WI38 (cell line): ENCODE data around the gene LRRN4CL.

ENCODE experiments used
- H3K4me3 ChIP-seq: 2 replicates; pipeline ENCODE4 v1.5.1; 2011; ENCODE audit warnings: low read depth, mild to moderate bottlenecking, control low read depth, low read length
- TF ChIP-seq, protein P1 (sequence below): IDR thresholded peaks from 2 replicates; pipeline ENCODE4 v1.5.1; 2012; ENCODE audit warnings: low read depth, mild to moderate bottlenecking, control low read depth, low read length

LRRN4CL gene

DNA sequence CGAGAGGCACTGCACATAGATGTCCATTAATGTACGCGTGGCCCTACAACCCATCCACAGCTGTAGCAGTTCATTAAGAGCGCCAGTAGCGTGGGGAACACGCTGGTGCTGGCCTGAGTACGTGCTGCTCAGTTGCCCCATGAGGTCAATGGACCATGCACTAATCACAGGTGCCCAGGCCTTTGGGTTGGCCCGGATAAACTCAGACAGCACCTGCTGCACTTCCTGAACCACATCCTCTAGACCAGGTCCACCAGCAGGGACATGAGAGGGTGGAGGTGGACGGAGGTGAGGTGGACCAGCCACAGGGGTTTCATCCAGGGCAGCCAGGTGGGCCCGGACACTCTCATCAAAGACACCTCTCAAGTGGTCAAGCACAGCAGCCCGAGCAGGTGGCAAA lies 39.8 kb downstream of the LRRN4CL start:
- TF ChIP-seq, protein P1, sequence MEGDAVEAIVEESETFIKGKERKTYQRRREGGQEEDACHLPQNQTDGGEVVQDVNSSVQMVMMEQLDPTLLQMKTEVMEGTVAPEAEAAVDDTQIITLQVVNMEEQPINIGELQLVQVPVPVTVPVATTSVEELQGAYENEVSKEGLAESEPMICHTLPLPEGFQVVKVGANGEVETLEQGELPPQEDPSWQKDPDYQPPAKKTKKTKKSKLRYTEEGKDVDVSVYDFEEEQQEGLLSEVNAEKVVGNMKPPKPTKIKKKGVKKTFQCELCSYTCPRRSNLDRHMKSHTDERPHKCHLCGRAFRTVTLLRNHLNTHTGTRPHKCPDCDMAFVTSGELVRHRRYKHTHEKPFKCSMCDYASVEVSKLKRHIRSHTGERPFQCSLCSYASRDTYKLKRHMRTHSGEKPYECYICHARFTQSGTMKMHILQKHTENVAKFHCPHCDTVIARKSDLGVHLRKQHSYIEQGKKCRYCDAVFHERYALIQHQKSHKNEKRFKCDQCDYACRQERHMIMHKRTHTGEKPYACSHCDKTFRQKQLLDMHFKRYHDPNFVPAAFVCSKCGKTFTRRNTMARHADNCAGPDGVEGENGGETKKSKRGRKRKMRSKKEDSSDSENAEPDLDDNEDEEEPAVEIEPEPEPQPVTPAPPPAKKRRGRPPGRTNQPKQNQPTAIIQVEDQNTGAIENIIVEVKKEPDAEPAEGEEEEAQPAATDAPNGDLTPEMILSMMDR = no peak
- no peak overlapping the region for H3K4me3 ChIP-seq

DNA sequence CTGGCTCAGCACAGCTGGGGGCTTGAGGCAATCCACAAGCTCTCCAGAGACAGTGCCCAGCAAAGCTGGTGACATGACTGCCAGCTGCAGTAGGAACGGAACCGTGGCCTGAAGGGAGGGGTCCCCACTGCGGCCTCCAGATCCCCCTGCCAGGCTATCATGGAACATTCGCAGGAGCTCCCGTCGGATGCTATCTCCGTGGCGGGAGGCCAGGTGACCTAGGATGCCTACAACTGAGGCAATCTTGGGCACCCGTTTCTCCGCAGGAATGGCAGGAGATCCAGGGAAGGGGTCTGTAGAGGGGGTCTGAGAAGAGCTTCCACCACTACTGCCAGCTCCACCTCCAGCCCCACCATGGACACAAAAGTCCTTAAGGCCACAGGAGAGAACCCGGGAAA lies 40.4 kb downstream of the LRRN4CL start:
- no peak overlapping the region for H3K4me3 ChIP-seq
- TF ChIP-seq, protein P1 = no peak

DNA sequence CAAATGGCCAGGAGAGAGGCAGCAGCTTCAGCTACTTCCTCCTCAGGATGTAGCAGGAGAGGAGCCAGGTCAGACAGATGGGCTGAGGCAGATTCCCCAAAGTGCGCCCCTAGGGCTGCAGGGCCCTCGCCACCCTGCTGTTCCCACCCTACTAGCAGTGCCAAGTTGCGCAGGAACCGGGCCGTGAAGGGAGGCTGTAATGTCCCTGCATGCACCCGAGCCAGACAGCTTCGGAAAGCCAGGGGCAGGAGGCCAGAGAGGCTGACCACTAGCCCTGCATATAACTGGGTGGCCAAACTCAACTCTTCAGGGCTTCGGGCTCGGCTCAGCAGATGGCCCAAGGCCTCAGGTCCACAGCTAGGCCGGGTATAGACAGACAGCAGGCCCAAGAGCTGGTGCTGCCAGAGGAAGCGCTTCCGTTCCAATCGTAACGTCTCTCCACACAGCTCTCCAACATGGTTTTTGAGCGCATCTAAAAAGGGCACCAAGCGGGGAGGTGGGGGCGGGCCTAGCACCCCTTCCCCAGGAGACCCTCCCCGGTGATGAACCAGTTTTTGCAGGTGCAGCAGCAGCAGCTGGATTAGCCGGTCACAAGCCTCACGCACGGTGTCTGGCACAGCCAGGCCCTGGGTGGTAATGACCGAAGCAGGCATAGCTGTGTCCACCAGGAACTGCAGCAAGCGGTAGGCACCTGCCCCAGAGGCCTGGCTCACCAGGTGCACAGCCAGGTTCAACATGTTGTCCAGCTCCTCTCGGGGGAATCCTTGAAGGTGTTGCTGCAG lies 41.0 kb downstream of the LRRN4CL start:
- no peak overlapping the region for H3K4me3 ChIP-seq

DNA sequence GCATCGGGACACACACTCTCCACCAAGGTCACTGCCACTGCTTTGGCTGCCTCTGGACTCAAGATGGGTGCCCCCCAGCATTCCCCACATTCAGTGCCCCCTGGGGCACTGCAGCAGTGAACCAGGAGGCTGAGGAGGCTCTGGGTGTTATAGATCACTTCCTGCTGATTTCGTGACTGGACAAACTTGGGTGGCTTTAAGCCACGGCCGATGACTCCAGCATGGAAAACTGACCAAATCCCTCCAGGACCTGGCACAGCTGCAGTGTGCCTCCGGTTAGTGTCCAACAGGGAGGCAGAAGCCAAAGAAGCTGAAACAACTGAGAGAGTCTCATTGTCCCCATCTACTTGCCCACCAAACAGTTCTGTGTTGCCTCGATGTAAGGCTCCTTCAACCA lies 41.7 kb downstream of the LRRN4CL start:
- H3K4me3 ChIP-seq = no peak overlapping the region
- TF ChIP-seq, protein P1 = no peak

More for the DNA sequence above, 41.0 kb downstream of the LRRN4CL start:
- TF ChIP-seq, protein P1 = no peak

DNA sequence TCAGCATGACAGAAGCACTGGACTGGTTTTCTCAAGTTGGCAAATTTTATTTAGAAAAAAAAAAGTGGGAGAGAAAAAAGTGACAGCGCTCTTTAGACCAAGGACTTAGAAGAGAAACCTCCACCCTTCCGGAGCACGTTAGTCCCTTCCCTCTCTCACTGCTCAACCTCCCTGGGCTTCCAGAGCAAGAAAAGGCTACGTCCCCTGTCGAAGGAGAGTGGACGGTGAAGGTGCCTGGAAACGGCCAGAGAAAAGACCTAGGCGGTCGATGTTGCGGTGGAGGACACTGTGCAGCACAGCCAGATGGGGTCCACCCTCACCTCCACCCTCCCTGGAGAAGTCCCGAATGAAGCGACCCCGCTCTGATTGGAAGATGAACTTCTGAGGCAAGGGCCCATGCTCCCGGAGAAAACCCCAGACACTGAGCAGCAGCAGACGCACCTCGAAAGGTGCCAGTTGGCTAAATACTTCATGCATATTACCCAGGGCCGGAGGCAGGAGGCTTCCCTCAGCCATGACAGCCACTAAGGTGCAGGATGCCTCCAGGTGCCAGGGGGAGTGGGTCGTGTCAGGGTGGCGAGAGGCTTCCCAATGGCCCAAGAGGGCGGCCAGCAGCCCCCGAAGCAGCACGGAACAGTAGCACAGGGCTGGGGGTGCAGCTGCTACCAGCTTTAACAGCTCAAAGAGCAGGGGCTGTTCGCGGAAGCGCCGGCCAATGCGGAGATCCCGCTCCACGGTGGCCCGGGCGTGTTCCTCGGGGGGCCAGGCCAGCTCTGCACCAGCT lies 42.3 kb downstream of the LRRN4CL start:
- no peak overlapping the region for H3K4me3 ChIP-seq
- TF ChIP-seq, protein P1 = no peak

DNA sequence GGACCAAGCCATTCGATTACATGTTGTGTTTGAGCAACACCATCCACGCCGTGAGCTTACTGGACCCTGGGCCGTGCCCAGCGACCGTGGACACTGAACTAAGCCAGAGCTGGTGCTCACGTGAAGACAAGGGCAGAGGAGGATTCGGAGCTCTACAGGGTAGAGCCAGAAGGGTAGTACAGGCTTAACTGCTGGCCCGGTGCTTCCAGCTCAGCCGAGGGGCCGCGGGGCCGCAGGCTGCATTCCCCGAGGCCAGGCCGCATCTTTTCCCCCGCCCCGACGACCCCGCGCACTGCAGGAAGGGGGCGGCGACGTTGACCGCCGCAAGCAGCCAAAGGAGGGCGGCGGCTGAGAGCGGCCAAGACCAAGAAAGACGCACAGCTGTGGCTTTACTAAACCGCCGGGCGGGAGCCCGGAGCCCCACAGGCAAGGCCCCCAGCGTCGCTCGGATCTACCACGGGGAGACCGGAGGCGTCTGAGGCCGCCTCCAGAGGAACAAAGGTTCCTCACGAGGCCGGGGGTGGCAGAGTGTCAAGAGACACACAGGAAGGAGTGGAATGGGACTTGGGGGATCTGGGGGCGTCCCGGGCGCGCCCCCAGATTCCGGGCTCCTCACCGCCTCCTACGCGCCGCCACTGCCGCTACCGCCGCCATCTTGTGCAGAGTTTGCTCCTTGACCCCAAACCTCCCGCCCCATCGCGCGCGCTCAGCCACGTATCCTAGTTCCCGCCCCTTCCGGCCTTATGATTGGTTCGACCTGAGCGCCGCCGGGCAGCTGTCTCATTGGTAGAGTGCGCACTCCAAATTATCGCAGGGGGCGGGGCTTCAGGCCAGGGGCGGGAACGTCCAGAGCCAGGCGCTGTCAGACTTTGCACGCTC lies 43.1 kb downstream of the LRRN4CL start, which contains the start of gene GANAB:
Gene GANAB, minus strand, starts transcription at position 668 of the 879 bp plus-strand sequence. Its CDS starts 14 bp downstream, at position 654.
- TF ChIP-seq, protein P1 = no peak
- peak within 1 kb of the TSS; percentile 96 for H3K4me3 ChIP-seq
